K562 (cell line): ENCODE measurements around the gene HPN. TPM values are rescaled to one million over a fixed set of nuclear protein-coding genes. Genes with fewer than 3 reads are reported as not detected.
A peak's percentile ranks its signal among the peaks of the same experiment; 100 is the strongest.

Source experiments
- BACH1 ChIP-seq: fragments of 200-800 bp; sonication (Bioruptor generic); IDR thresholded peaks from 2 replicates; pipeline ENCODE4 v1.6.1; 2016; ENCODE audit warnings: missing genetic modification characterization, missing compliant biosample characterization
- CEBPB ChIP-seq: fragments of 450-650 bp; IDR thresholded peaks from 2 replicates; pipeline ENCODE4 v1.6.1; 2016; ENCODE audit warnings: missing genetic modification characterization, missing compliant biosample characterization
- FOSL1 ChIP-seq: fragments of 200-800 bp; sonication (Bioruptor generic); conservative IDR thresholded peaks from 2 replicates; pipeline ENCODE4 v1.6.1; 2016; ENCODE audit warnings: missing genetic modification characterization, missing compliant biosample characterization
- JUN ChIP-seq, 2 experiments: sonication (generic) in 1 of 2; formaldehyde crosslinking in 1 of 2; IDR thresholded peaks; 2 replicates each; pipeline versions ENCODE4 v1.6.1 to v1.8.0; 2012 to 2022; ENCODE audit warnings: borderline replicate concordance in 2 of 2, mild to moderate bottlenecking in 2 of 2, improper control_type of control experiment in 1 of 2, low read depth in 1 of 2, low read length in 1 of 2, missing genetic modification reagents in 1 of 2
- MCM7 ChIP-seq, 2 experiments: fragments of 450-650 bp; IDR thresholded peaks; 2 replicates each; pipeline ENCODE4 v1.6.1; 2016 to 2018
- PCBP2 ChIP-seq: fragments of 200-400 bp; formaldehyde crosslinking; IDR thresholded peaks from 2 replicates; pipeline ENCODE4 v1.6.1; 2018; ENCODE audit warnings: low read length, low read depth, mild to moderate bottlenecking, moderate library complexity; ENCODE audit not compliant: poor library complexity, severe bottlenecking
- PURB ChIP-seq: sonication (generic); formaldehyde crosslinking; IDR thresholded peaks from 2 replicates; pipeline ENCODE4 v1.9.0; 2021; ENCODE audit warnings: low read depth, mild to moderate bottlenecking, missing genetic modification reagents
- RCOR1 ChIP-seq, 2 experiments: IDR thresholded peaks; 2 replicates each; pipeline ENCODE4 v1.6.1; 2012; ENCODE audit warnings: low read depth in 2 of 2, low read length in 2 of 2, borderline replicate concordance in 1 of 2, improper control_type of control experiment in 1 of 2
- SMC3 ChIP-seq: conservative IDR thresholded peaks from 2 replicates; pipeline ENCODE4 v1.6.1; 2011; ENCODE audit warnings: low read depth, low read length, improper control_type of control experiment; ENCODE audit not compliant: insufficient read depth
- SRSF7 ChIP-seq: fragments of 200-400 bp; formaldehyde crosslinking; optimal IDR thresholded peaks from 2 replicates; pipeline ENCODE3; 2017; ENCODE audit warnings: mild to moderate bottlenecking, low read depth, low read length
- WHSC1 ChIP-seq: IDR thresholded peaks from one replicate; pipeline ENCODE4 v1.6.1; 2012; ENCODE audit warnings: low read length, control low read depth, inconsistent platforms
- ZNF551 ChIP-seq: fragments of 250-450 bp; sonication (Bioruptor Pico); IDR thresholded peaks from 2 replicates; pipeline ENCODE4 v1.5.0; 2021; ENCODE audit warnings: mild to moderate bottlenecking, moderate library complexity
- ZNF584 ChIP-seq: fragments of 200-800 bp; sonication (Bioruptor generic); IDR thresholded peaks from 2 replicates; pipeline ENCODE4 v1.6.1; 2016; ENCODE audit warnings: low read depth, mild to moderate bottlenecking, missing genetic modification characterization, missing compliant biosample characterization
- ZNF699 ChIP-seq: fragments of 250-450 bp; sonication (Bioruptor Pico); IDR thresholded peaks from 2 replicates; pipeline ENCODE4 v1.8.0; 2021; ENCODE audit warnings: mild to moderate bottlenecking, moderate library complexity; ENCODE audit not compliant: insufficient replicate concordance
- polyA plus RNA-seq, 8 experiments: library from polyadenylated mRNA; depleted of rRNA in 4 of 8; stranded (reverse) in 5 of 8; unstranded in 3 of 8; fragments of >200 nt; fragmentation: Nextera tagmentation in 2 of 8; fragmentation: Illumina TruSeq in 1 of 8; extraction: Ambion mirVana in 2 of 8; extraction: Trizol in 1 of 8; gene quantifications; 2 replicates each; pipeline versions ENCODE4 v1.2.1 to v1.2.3, GENCODE V29; 2011 to 2014; ENCODE audit warnings: inconsistent platforms in 1 of 8, missing spikeins in 1 of 8
- total RNA-seq, 7 experiments: library from RNA; depleted of rRNA in 6 of 7; stranded (reverse); fragments of >200 nt in 6 of 7; fragmentation: Illumina TruSeq in 2 of 7; extraction: Trizol in 2 of 7; gene quantifications; 2 replicates each; pipeline versions ENCODE4 v1.2.1 to v1.2.3, GENCODE V29; 2011 to 2021; ENCODE audit warnings: low replicate concordance in 1 of 7
- TF ChIP-seq, protein P1 (sequence below): sonication (generic); formaldehyde crosslinking; IDR thresholded peaks from 2 replicates; pipeline ENCODE4 v1.9.0; 2022; ENCODE audit warnings: mild to moderate bottlenecking, missing genetic modification reagents
- TF ChIP-seq, protein P2 (sequence below): fragments of 250-450 bp; sonication (Bioruptor Pico); IDR thresholded peaks from 2 replicates; pipeline ENCODE4 v1.5.0; 2021
- TF ChIP-seq, protein P3 (sequence below): fragments of 250-450 bp; sonication (Bioruptor Pico); IDR thresholded peaks from 2 replicates; pipeline ENCODE4 v1.4.0; 2020; ENCODE audit warnings: mild to moderate bottlenecking
- TF ChIP-seq, protein P4 (sequence below): fragments of 450-650 bp; IDR thresholded peaks from 2 replicates; pipeline ENCODE4 v1.6.1; 2014; ENCODE audit warnings: low read depth, mild to moderate bottlenecking, moderate library complexity, borderline replicate concordance
- TF ChIP-seq, protein P5 (sequence below), 2 experiments: fragments of 450-650 bp in 1 of 2; sonication (generic) in 1 of 2; formaldehyde crosslinking in 1 of 2; IDR thresholded peaks in 1 of 2; conservative IDR thresholded peaks in 1 of 2; 2 replicates each; pipeline versions ENCODE4 v1.6.1 to v1.8.1; 2016 to 2023; ENCODE audit warnings: mild to moderate bottlenecking in 2 of 2, moderate library complexity in 2 of 2, inconsistent platforms in 1 of 2, missing genetic modification reagents in 1 of 2

The HPN gene
- total and polyA plus RNA-seq, 9 of the 15 experiments (the other 6 are each of a cell fraction or from before 2014, with no cell fraction given) = 0.10 to 0.20 TPM; not detected in 7

DNA sequence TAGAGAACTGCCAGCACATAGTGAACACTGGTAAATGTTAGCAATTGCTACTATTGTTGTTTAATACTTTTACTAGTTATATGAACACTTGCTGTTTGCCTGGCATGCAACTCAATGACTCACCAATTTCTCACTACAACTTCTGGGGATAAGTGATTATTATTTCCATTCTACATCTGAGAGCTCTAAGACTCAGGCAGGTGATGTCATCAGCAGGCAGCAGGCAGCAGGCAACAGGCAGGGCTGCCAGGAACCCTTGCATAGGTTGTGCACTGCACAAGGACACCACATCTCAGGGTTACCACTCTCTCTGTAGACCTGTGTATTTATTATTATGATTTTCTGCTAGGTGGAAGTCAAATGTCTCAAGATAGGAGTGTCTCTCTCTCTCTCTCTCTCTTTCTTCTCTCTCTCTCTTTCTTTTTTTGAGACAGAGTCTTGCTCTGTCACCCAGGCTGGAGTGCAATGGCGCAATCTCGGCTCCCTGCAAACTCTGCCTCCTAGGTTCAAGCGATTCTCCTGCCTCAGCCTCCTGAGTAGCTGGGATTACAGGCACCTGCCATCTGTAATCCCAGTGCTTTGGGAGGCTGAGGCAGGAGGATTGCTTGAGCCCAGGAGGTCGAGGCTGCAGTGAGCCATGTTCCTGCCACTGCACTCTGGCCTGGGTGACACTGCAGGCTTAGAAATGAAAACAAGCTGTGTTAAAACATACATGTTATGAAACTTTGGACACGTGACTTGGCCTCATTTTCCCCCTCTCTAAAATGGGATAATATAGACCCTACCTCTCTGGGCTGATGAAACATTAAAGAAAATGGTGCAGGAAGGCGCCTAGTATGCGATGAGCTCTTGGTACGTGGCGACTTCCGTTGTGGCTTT is 22.7 kb downstream of the HPN start (continued):
- TF ChIP-seq, protein P1, sequence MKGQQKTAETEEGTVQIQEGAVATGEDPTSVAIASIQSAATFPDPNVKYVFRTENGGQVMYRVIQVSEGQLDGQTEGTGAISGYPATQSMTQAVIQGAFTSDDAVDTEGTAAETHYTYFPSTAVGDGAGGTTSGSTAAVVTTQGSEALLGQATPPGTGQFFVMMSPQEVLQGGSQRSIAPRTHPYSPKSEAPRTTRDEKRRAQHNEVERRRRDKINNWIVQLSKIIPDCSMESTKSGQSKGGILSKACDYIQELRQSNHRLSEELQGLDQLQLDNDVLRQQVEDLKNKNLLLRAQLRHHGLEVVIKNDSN (CRISPR knock-in tag) = peak; percentile 69
- no peak for TF ChIP-seq ZNF699 (CRISPR knock-in tag)
- TF ChIP-seq WHSC1 = no peak
- no peak for TF ChIP-seq PCBP2
- no peak for TF ChIP-seq SMC3
- TF ChIP-seq ZNF584 (CRISPR knock-in tag) = no peak
- peak; percentile 62 for TF ChIP-seq CEBPB (tag)
- no peak for TF ChIP-seq MCM7 (IDR thresholded peaks at IDR 0.05)
- TF ChIP-seq, protein P2, sequence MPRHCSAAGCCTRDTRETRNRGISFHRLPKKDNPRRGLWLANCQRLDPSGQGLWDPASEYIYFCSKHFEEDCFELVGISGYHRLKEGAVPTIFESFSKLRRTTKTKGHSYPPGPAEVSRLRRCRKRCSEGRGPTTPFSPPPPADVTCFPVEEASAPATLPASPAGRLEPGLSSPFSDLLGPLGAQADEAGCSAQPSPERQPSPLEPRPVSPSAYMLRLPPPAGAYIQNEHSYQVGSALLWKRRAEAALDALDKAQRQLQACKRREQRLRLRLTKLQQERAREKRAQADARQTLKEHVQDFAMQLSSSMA (CRISPR knock-in tag) = no peak
- TF ChIP-seq SRSF7 = no peak
- TF ChIP-seq ZNF551 (CRISPR knock-in tag) = no peak
- TF ChIP-seq BACH1 (tag) = no peak
- TF ChIP-seq FOSL1 = peak; percentile 49
- TF ChIP-seq, protein P3, sequence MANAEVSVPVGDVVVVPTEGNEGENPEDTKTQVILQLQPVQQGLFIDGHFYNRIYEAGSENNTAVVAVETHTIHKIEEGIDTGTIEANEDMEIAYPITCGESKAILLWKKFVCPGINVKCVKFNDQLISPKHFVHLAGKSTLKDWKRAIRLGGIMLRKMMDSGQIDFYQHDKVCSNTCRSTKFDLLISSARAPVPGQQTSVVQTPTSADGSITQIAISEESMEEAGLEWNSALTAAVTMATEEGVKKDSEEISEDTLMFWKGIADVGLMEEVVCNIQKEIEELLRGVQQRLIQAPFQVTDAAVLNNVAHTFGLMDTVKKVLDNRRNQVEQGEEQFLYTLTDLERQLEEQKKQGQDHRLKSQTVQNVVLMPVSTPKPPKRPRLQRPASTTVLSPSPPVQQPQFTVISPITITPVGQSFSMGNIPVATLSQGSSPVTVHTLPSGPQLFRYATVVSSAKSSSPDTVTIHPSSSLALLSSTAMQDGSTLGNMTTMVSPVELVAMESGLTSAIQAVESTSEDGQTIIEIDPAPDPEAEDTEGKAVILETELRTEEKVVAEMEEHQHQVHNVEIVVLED (CRISPR knock-in tag) = no peak
- TF ChIP-seq, protein P4, sequence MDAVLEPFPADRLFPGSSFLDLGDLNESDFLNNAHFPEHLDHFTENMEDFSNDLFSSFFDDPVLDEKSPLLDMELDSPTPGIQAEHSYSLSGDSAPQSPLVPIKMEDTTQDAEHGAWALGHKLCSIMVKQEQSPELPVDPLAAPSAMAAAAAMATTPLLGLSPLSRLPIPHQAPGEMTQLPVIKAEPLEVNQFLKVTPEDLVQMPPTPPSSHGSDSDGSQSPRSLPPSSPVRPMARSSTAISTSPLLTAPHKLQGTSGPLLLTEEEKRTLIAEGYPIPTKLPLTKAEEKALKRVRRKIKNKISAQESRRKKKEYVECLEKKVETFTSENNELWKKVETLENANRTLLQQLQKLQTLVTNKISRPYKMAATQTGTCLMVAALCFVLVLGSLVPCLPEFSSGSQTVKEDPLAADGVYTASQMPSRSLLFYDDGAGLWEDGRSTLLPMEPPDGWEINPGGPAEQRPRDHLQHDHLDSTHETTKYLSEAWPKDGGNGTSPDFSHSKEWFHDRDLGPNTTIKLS = 0 out of 2 replicates have a peak, but pooled peaks have one; percentile 21
- TF ChIP-seq, protein P5, sequence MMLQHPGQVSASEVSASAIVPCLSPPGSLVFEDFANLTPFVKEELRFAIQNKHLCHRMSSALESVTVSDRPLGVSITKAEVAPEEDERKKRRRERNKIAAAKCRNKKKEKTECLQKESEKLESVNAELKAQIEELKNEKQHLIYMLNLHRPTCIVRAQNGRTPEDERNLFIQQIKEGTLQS (IDR thresholded peaks at IDR 0.05) = peak; percentile 91
- TF ChIP-seq, protein P5 (CRISPR knock-in tag; conservative IDR thresholded peaks at IDR 0.05) = no peak
- TF ChIP-seq PURB (CRISPR knock-in tag) = no peak
- no peak for TF ChIP-seq RCOR1 (IDR thresholded peaks at IDR 0.05; ENCODE audit: borderline replicate concordance in 1 of 2, low read depth in 2 of 2, low read length in 2 of 2)
- TF ChIP-seq JUN (IDR thresholded peaks at IDR 0.05; ENCODE audit: borderline replicate concordance, low read depth, low read length) = peak; percentile 70; the same call in 1 of the 2 replicates
- TF ChIP-seq JUN (CRISPR knock-in tag; IDR thresholded peaks at IDR 0.05; ENCODE audit: borderline replicate concordance) = no peak
